PFSK-1 (cell line): ENCODE results near the gene SH3YL1.

ENCODE experiments used
- FOXP2 ChIP-seq: optimal IDR thresholded peaks from 2 replicates; pipeline ENCODE3; 2011; ENCODE audit warnings: borderline replicate concordance, control low read depth, inconsistent platforms; ENCODE audit not compliant: insufficient read depth; ENCODE audit errors: extremely low read length, extremely low read depth
- POLR2AphosphoS5 ChIP-seq: IDR thresholded peaks from 2 replicates; pipeline ENCODE4 v1.6.1; 2012; ENCODE audit warnings: low read depth, mild to moderate bottlenecking, control low read depth, low read length, moderate library complexity
- REST ChIP-seq, 2 experiments: IDR thresholded peaks; 2 replicates each; pipeline versions ENCODE4 v1.6.1 to v1.8.0; 2011 to 2012; ENCODE audit warnings: low read depth in 2 of 2, low read length in 2 of 2, control low read depth in 1 of 2, inconsistent platforms in 1 of 2, mild to moderate bottlenecking in 1 of 2, moderate library complexity in 1 of 2; ENCODE audit not compliant: insufficient read depth in 1 of 2
- SIN3A ChIP-seq: IDR thresholded peaks from 2 replicates; pipeline ENCODE4 v1.6.1; 2012; ENCODE audit warnings: mild to moderate bottlenecking, low read length, moderate library complexity, borderline replicate concordance; ENCODE audit not compliant: insufficient read depth
- TAF1 ChIP-seq: IDR thresholded peaks from 2 replicates; pipeline ENCODE4 v1.6.1; 2012; ENCODE audit warnings: low read length, control low read depth, borderline replicate concordance; ENCODE audit not compliant: insufficient read depth

The SH3YL1 gene

GRCh38 chr2:288758-289361, 25.0 kb upstream of the SH3YL1 start:
- TF ChIP-seq POLR2AphosphoS5 (no peak), TAF1 (no peak), REST (IDR thresholded peaks at IDR 0.05; ENCODE audit: insufficient read depth in 1 of 2, low read depth in 2 of 2, low read length in 2 of 2) (no peak), SIN3A (no peak), FOXP2 (no peak)

- no peak for TF ChIP-seq REST (IDR thresholded peaks at IDR 0.05; ENCODE audit: insufficient read depth in 1 of 2, low read depth in 2 of 2, low read length in 2 of 2)
- no peak for TF ChIP-seq TAF1
- no peak for TF ChIP-seq SIN3A
- TF ChIP-seq FOXP2 = no peak
- TF ChIP-seq POLR2AphosphoS5 = no peak
These were observed 24.3 kb upstream of the SH3YL1 start, which contains the start of gene ALKAL2 for GRCh38 chr2:287911-288757. Gene ALKAL2 (minus strand): TSS chr2:288091. CDS start chr2:287835, 256 bp downstream.

GRCh38 chr2:287471-287885, 23.6 kb upstream of the SH3YL1 start:
- peak; percentile 24 for TF ChIP-seq FOXP2
- no peak for TF ChIP-seq POLR2AphosphoS5

- no peak for TF ChIP-seq REST (IDR thresholded peaks at IDR 0.05; ENCODE audit: insufficient read depth in 1 of 2, low read depth in 2 of 2, low read length in 2 of 2)
- TF ChIP-seq FOXP2 = no peak
- no peak for TF ChIP-seq POLR2AphosphoS5
- TF ChIP-seq SIN3A = no peak
- TF ChIP-seq TAF1 = no peak
These were observed 23.1 kb upstream of the SH3YL1 start for GRCh38 chr2:286774-287392.

GRCh38 chr2:286035-286434, 22.2 kb upstream of the SH3YL1 start:
- TF ChIP-seq POLR2AphosphoS5 = no peak
- no peak for TF ChIP-seq FOXP2
- TF ChIP-seq REST (IDR thresholded peaks at IDR 0.05; ENCODE audit: insufficient read depth in 1 of 2, low read depth in 2 of 2, low read length in 2 of 2) = no peak
- no peak for TF ChIP-seq SIN3A
- TF ChIP-seq TAF1 = no peak
